HG03025 (cell line): Measurements from ENCODE around the gene HAO1.
"Not testable (repeated sequence)": the region's sequence is repeated elsewhere in the genome, so short reads cannot be mapped to it uniquely, and the experiment has no call there.

Source experiments
- ATAC-seq: cut with Tn5 transposase; IDR thresholded peaks from one replicate; pipeline ENCODE4 v1.9.1; 2021; ENCODE audit warnings: mild to moderate bottlenecking, moderate library complexity; ENCODE audit not compliant: unreplicated experiment, low FRiP score

Gene HAO1

GRCh38 chr20:7858734-7859250, 81.5 kb downstream of the HAO1 start:
- ATAC-seq = no peak

- ATAC-seq = no peak
Observed at GRCh38 chr20:7856756-7857155, 83.5 kb downstream of the HAO1 start.

- no peak for ATAC-seq
Observed at GRCh38 chr20:7855545-7855944, 84.7 kb downstream of the HAO1 start.

- ATAC-seq = no peak
Observed at GRCh38 chr20:7853493-7853892, 86.8 kb downstream of the HAO1 start.

GRCh38 chr20:7850775-7851490, 89.3 kb downstream of the HAO1 start:
- no peak for ATAC-seq

- ATAC-seq = no peak
Observed at GRCh38 chr20:7849675-7850074, 90.6 kb downstream of the HAO1 start.

- no peak for ATAC-seq
Observed at GRCh38 chr20:7848351-7848750, 91.9 kb downstream of the HAO1 start.

- no peak for ATAC-seq
Observed at GRCh38 chr20:7843613-7844012, 96.6 kb downstream of the HAO1 start.

GRCh38 chr20:7841971-7842310, 98.3 kb downstream of the HAO1 start:
- ATAC-seq = no peak

GRCh38 chr20:7841291-7841970, 98.8 kb downstream of the HAO1 start:
- ATAC-seq = no peak

GRCh38 chr20:7836076-7836475, 104.2 kb downstream of the HAO1 start:
- no peak for ATAC-seq

- ATAC-seq = not testable (repeated sequence)
Observed at GRCh38 chr20:7834441-7834840, 105.8 kb downstream of the HAO1 start.
